CD14-positive monocyte (primary cell): ENCODE data around the gene LMO7. TPM values are rescaled to one million over a fixed set of nuclear protein-coding genes. Genes with fewer than 3 reads are reported as not detected.

Experiments
- DNase-seq, 3 donors: peaks; one replicate each; pipeline ENCODE4 v3.0.0-alpha.2; 2011 to 2022
- H2AFZ ChIP-seq: 2 replicates; pipeline ENCODE4 v1.6.0; 2012; ENCODE audit warnings: mild to moderate bottlenecking, low read depth, low read length, inconsistent platforms; ENCODE audit not compliant: insufficient read depth, poor library complexity, severe bottlenecking
- H3K27ac ChIP-seq, 2 donors: 1 replicate in 1 of 2; 2 replicates in 1 of 2; pipeline ENCODE4 v1.5.1; 2012 to 2013; ENCODE audit warnings: low read length in 2 of 2, control low read depth in 1 of 2, inconsistent platforms in 1 of 2, low read depth in 1 of 2, mild to moderate bottlenecking in 1 of 2
- H3K27me3 ChIP-seq, 2 donors: one replicate each; pipeline versions ENCODE4 v1.6.0 to v1.6.1; 2011 to 2013; ENCODE audit warnings: low read length in 2 of 2; ENCODE audit not compliant: control insufficient read depth in 2 of 2, insufficient read depth in 2 of 2
- H3K36me3 ChIP-seq, 2 donors: replicated peaks in 1 of 2; 1 replicate in 1 of 2; 2 replicates in 1 of 2; pipeline versions ENCODE4 v1.5.1 to v1.6.1; 2012 to 2013; ENCODE audit warnings: low read length in 2 of 2, control low read depth in 1 of 2, inconsistent platforms in 1 of 2, mild to moderate bottlenecking in 1 of 2; ENCODE audit not compliant: insufficient read depth in 2 of 2, control insufficient read depth in 1 of 2
- H3K4me1 ChIP-seq, 2 donors: 1 replicate in 1 of 2; 2 replicates in 1 of 2; pipeline versions ENCODE4 v1.5.1 to v1.6.1; 2012 to 2013; ENCODE audit warnings: low read length in 2 of 2, control low read depth in 1 of 2, inconsistent platforms in 1 of 2, mild to moderate bottlenecking in 1 of 2, moderate library complexity in 1 of 2; ENCODE audit not compliant: insufficient read depth in 2 of 2, control insufficient read depth in 1 of 2
- H3K4me2 ChIP-seq: replicated peaks from 2 replicates; pipeline ENCODE3; 2012; ENCODE audit warnings: low read length, moderate library complexity, mild to moderate bottlenecking; ENCODE audit not compliant: poor library complexity, severe bottlenecking; ENCODE audit errors: extremely low read depth
- H3K4me3 ChIP-seq, 3 experiments: fragments of 200-600 bp in 1 of 3; sonication (generic) in 1 of 3; replicated peaks in 1 of 3; 1 replicate in 2 of 3; 2 replicates in 1 of 3; pipeline ENCODE4 v1.5.1; 2011 to 2013; ENCODE audit warnings: low read length in 3 of 3, mild to moderate bottlenecking in 3 of 3, control low read depth in 2 of 3, low read depth in 2 of 3, inconsistent platforms in 1 of 3, moderate library complexity in 1 of 3
- H3K79me2 ChIP-seq: 2 replicates; pipeline ENCODE4 v1.6.0; 2012; ENCODE audit warnings: mild to moderate bottlenecking, control low read depth, inconsistent platforms, low read length, moderate library complexity; ENCODE audit not compliant: insufficient read depth
- H3K9ac ChIP-seq: 2 replicates; pipeline ENCODE4 v1.6.0; 2017; ENCODE audit warnings: low read length, mild to moderate bottlenecking; ENCODE audit not compliant: insufficient read depth, poor library complexity, severe bottlenecking
- H3K9me3 ChIP-seq, 2 donors: replicated peaks in 1 of 2; 1 replicate in 1 of 2; 2 replicates in 1 of 2; pipeline versions ENCODE4 v1.5.1 to v1.6.1; 2012 to 2013; ENCODE audit warnings: low read length in 2 of 2, control low read depth in 1 of 2; ENCODE audit not compliant: control insufficient read depth in 1 of 2, insufficient read depth in 1 of 2
- H4K20me1 ChIP-seq: 2 replicates; pipeline ENCODE4 v1.6.0; 2012; ENCODE audit warnings: mild to moderate bottlenecking, low read length, control low read depth, moderate library complexity; ENCODE audit not compliant: insufficient read depth
- H3K27ac Mint-ChIP-seq, 7 donors: one replicate each; pipeline ENCODE4 v1.8.0; 2020; ENCODE audit warnings: mild to moderate bottlenecking in 7 of 7, mixed read lengths in 7 of 7, moderate library complexity in 6 of 7, inconsistent platforms in 2 of 7
- H3K27me3 Mint-ChIP-seq, 3 donors: one replicate each; pipeline ENCODE4 v1.8.0; 2021 to 2022; ENCODE audit warnings: low read depth in 3 of 3, mild to moderate bottlenecking in 3 of 3, mixed read lengths in 3 of 3, moderate library complexity in 3 of 3, inconsistent platforms in 1 of 3
- H3K36me3 Mint-ChIP-seq, 2 donors: one replicate each; pipeline ENCODE4 v1.8.0; 2020; ENCODE audit warnings: mixed read lengths in 2 of 2, inconsistent platforms in 1 of 2, mild to moderate bottlenecking in 1 of 2
- H3K4me1 Mint-ChIP-seq: one replicate; pipeline ENCODE4 v1.8.0; 2020; ENCODE audit warnings: mild to moderate bottlenecking, mixed read lengths
- H3K4me3 Mint-ChIP-seq, 2 donors: one replicate each; pipeline ENCODE4 v1.8.0; 2020; ENCODE audit warnings: mild to moderate bottlenecking in 2 of 2, mixed read lengths in 2 of 2, moderate library complexity in 1 of 2
- H3K9me3 Mint-ChIP-seq, 7 donors: one replicate each; pipeline ENCODE4 v1.8.0; 2020 to 2022; ENCODE audit warnings: mixed read lengths in 7 of 7, mild to moderate bottlenecking in 6 of 7, moderate library complexity in 6 of 7, inconsistent platforms in 2 of 7
- WGBS: methylation state at CpG from one replicate; pipeline ENCODE4 v1.1.5; 2013; ENCODE audit warnings: missing lambda C conversion rate; ENCODE audit not compliant: insufficient coverage; 5-methylcytosine and 5-hydroxymethylcytosine counted together
- intact Hi-C, 2 donors: fragments of 100-400 bp; cut with micrococcal nuclease; formaldehyde crosslinking; loops; one replicate each; pipeline versions ENCODE4 v1.15.0 to v1.15.1; 2023
- polyA plus RNA-seq, 3 donors: library from polyadenylated mRNA; depleted of rRNA in 1 of 3; unstranded in 2 of 3; stranded (reverse) in 1 of 3; fragments of 300-500 nt in 2 of 3; fragments of >200 nt in 1 of 3; fragmentation: Illumina TruSeq in 2 of 3; gene quantifications; 1 replicate in 2 of 3; 2 replicates in 1 of 3; pipeline ENCODE4 v1.2.3, GENCODE V29; 2012 to 2021
- TF ChIP-seq, protein P1 (sequence below): fragments of 200-600 bp; IDR thresholded peaks from one replicate; pipeline ENCODE4 v1.8.0; 2022; ENCODE audit warnings: antibody characterized with exemption, mild to moderate bottlenecking

The LMO7 gene
- polyA plus RNA-seq, 3 donors = 0.79 to 1.6 (median 0.90) TPM

GRCh38 chr13:75748874-75749273, 112.7 kb downstream of the LMO7 start:
- Histone ChIP-seq H2AFZ (no peak overlapping the region), H3K36me3 (no peaks in the 10 kb centered on the region), H4K20me1 (no peaks in the 10 kb centered on the region), H3K9me3 (peaks cover 8% of the 10 kb centered on the region in 2 donors), H3K27me3 (no peaks in the 10 kb centered on the region), H3K4me1 (peaks cover 0 to 3% of the 10 kb centered on the region in 2 donors), H3K9ac (no peak overlapping the region), H3K79me2 (no peaks in the 10 kb centered on the region), H3K4me2 (no peak overlapping the region), H3K27ac (no peak overlapping the region), H3K4me3 (no peak overlapping the region)
- Mint-ChIP-seq H3K9me3 (peaks cover 7 to 15% (median 9%) of the 10 kb centered on the region in 7 donors), H3K36me3 (no peaks in the 10 kb centered on the region), H3K27me3 (no peaks in the 10 kb centered on the region), H3K4me1 (peaks cover 5% of the 10 kb centered on the region), H3K4me3 (no peak overlapping the region), H3K27ac (no peak overlapping the region)
- WGBS = no CpG with 5 or more reads among the region's 3 CpGs
- no peak for DNase-seq
- TF ChIP-seq, protein P1, sequence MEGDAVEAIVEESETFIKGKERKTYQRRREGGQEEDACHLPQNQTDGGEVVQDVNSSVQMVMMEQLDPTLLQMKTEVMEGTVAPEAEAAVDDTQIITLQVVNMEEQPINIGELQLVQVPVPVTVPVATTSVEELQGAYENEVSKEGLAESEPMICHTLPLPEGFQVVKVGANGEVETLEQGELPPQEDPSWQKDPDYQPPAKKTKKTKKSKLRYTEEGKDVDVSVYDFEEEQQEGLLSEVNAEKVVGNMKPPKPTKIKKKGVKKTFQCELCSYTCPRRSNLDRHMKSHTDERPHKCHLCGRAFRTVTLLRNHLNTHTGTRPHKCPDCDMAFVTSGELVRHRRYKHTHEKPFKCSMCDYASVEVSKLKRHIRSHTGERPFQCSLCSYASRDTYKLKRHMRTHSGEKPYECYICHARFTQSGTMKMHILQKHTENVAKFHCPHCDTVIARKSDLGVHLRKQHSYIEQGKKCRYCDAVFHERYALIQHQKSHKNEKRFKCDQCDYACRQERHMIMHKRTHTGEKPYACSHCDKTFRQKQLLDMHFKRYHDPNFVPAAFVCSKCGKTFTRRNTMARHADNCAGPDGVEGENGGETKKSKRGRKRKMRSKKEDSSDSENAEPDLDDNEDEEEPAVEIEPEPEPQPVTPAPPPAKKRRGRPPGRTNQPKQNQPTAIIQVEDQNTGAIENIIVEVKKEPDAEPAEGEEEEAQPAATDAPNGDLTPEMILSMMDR = no peak
- intact Hi-C loops = no loop called here

- H3K9me3 ChIP-seq = peaks cover 8 to 12% of the 10 kb centered on the region in 2 donors
- 0% methylated on average over 1 of the region's 4 CpGs for WGBS
- no peaks in the 10 kb centered on the region for H3K36me3 Mint-ChIP-seq
- peaks cover 0 to 3% of the 10 kb centered on the region in 2 donors for H3K4me1 ChIP-seq
- H3K4me3 Mint-ChIP-seq = no peak overlapping the region
- no peak overlapping the region for H3K27ac Mint-ChIP-seq
- peaks cover 5% of the 10 kb centered on the region for H3K4me1 Mint-ChIP-seq
- H3K9ac ChIP-seq = no peak overlapping the region
- TF ChIP-seq, protein P1 = no peak
- H3K36me3 ChIP-seq = no peaks in the 10 kb centered on the region
- H3K4me3 ChIP-seq = no peak overlapping the region
- H3K79me2 ChIP-seq = no peaks in the 10 kb centered on the region
- no peak for DNase-seq
- H4K20me1 ChIP-seq = no peaks in the 10 kb centered on the region
- H3K27ac ChIP-seq = no peak overlapping the region
- H3K9me3 Mint-ChIP-seq = peaks cover 9 to 20% (median 12%) of the 10 kb centered on the region in 7 donors
- H2AFZ ChIP-seq = no peak overlapping the region
- H3K27me3 Mint-ChIP-seq = no peaks in the 10 kb centered on the region
- no peak overlapping the region for H3K4me2 ChIP-seq
- intact Hi-C loops = no loop called here
- no peaks in the 10 kb centered on the region for H3K27me3 ChIP-seq
Observed at GRCh38 chr13:75749407-75749806, 113.3 kb downstream of the LMO7 start.
